DOHH2 (cell line): Measurements from ENCODE around the gene ATG9B.

Experiments
- EZH2phosphoT487 ChIP-seq: fragments of 200-600 bp; sonication (generic); IDR thresholded peaks from 2 replicates; pipeline ENCODE4 v1.6.1; 2017; ENCODE audit warnings: borderline replicate concordance, mild to moderate bottlenecking, antibody characterized with exemption, low read length, moderate library complexity, mixed read lengths
- TF ChIP-seq, protein P1 (sequence below): fragments of 200-600 bp; sonication (generic); IDR thresholded peaks from one replicate; pipeline ENCODE4 v1.5.1; 2014; ENCODE audit warnings: antibody characterized with exemption, mild to moderate bottlenecking, low read depth, low read length; ENCODE audit not compliant: poor library complexity, severe bottlenecking

DNA sequence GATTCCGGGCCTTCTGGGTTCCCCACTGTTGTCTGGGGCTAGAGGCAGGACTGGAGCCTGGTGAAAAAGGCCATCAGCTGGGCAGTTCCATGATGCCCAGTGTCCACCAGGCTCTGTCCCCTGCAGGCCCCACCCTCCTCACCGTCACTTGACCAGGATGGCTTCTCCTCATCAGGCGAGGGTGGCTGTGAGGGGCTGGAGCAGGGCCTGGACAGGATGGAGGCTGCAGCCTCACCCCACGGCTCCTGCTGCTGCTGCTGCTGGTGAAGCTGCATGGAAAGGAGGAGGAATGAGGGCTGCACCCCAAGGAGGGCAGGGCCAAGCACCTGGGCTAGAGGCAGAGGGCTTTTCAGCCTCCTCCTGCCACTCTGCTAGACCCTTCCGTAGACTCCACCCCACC, 8.3 kb downstream of the ATG9B start:
- TF ChIP-seq EZH2phosphoT487, result no peak
- TF ChIP-seq, protein P1, sequence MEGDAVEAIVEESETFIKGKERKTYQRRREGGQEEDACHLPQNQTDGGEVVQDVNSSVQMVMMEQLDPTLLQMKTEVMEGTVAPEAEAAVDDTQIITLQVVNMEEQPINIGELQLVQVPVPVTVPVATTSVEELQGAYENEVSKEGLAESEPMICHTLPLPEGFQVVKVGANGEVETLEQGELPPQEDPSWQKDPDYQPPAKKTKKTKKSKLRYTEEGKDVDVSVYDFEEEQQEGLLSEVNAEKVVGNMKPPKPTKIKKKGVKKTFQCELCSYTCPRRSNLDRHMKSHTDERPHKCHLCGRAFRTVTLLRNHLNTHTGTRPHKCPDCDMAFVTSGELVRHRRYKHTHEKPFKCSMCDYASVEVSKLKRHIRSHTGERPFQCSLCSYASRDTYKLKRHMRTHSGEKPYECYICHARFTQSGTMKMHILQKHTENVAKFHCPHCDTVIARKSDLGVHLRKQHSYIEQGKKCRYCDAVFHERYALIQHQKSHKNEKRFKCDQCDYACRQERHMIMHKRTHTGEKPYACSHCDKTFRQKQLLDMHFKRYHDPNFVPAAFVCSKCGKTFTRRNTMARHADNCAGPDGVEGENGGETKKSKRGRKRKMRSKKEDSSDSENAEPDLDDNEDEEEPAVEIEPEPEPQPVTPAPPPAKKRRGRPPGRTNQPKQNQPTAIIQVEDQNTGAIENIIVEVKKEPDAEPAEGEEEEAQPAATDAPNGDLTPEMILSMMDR, result no peak
